ENCODE measurements around the gene ITCH.
"Not testable (repeated sequence)": the region's sequence is repeated elsewhere in the genome, so short reads cannot be mapped to it uniquely, and the experiment has no call there.

The ITCH gene

GRCh38 chr20:34332262-34332920 lies 30.7 kb upstream of the ITCH start:
- no peak overlapping the region for H3K4me3 ChIP-seq (ENCODE audit: low read length)
- no peaks in the 10 kb centered on the region for H3K4me1 ChIP-seq (ENCODE audit: control insufficient read depth, insufficient read depth, low read length)
- no peak overlapping the region for H3K9ac ChIP-seq (ENCODE audit: low read length)
- no peak overlapping the region for H3K27ac ChIP-seq (ENCODE audit: low read depth, low read length)
- no peaks in the 10 kb centered on the region for H3K36me3 ChIP-seq (ENCODE audit: control insufficient read depth, insufficient read depth, low read length)
- H3K27me3 ChIP-seq (ENCODE audit: control insufficient read depth, insufficient read depth, low read length), result no peaks in the 10 kb centered on the region

DNA sequence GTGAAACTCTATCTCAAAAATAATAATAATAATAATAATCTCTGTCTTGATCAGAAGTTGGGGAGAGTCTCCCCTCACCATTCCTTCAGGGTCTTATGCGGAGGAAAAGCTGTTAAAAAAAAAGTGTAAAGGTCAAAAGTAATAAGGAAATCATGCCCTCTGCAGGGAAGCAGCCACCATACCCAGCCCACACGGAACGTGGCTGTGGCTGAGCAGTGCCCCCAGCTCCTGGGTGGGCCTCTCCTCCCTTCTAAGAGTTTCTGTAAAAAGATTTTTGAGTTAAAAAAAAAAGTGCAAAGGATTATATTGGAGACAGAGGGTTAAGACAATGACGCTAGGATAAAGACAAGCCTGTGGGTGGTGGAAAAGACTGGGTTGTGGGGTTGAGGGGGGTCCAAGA lies 29.3 kb upstream of the ITCH start:
- Histone ChIP-seq H3K4me3 (ENCODE audit: low read length) (no peak overlapping the region), H3K36me3 (ENCODE audit: control insufficient read depth, insufficient read depth, low read length) (no peaks in the 10 kb centered on the region), H3K27me3 (ENCODE audit: control insufficient read depth, insufficient read depth, low read length) (no peaks in the 10 kb centered on the region), H3K9ac (ENCODE audit: low read length) (no peak overlapping the region), H3K27ac (ENCODE audit: low read depth, low read length) (no peak overlapping the region), H3K4me1 (ENCODE audit: control insufficient read depth, insufficient read depth, low read length) (no peaks in the 10 kb centered on the region)

- Histone ChIP-seq H3K9ac (ENCODE audit: low read length) (no peak overlapping the region), H3K4me3 (ENCODE audit: low read length) (no peak overlapping the region), H3K27me3 (ENCODE audit: control insufficient read depth, insufficient read depth, low read length) (no peaks in the 10 kb centered on the region), H3K27ac (ENCODE audit: low read depth, low read length) (no peak overlapping the region), H3K36me3 (ENCODE audit: control insufficient read depth, insufficient read depth, low read length) (no peaks in the 10 kb centered on the region), H3K4me1 (ENCODE audit: control insufficient read depth, insufficient read depth, low read length) (no peaks in the 10 kb centered on the region)
These were observed 28.2 kb upstream of the ITCH start for GRCh38 chr20:34334654-34335407.

GRCh38 chr20:34337544-34337943 lies 25.5 kb upstream of the ITCH start:
- H3K36me3 ChIP-seq (ENCODE audit: control insufficient read depth, insufficient read depth, low read length), result no peaks in the 10 kb centered on the region
- H3K4me3 ChIP-seq (ENCODE audit: low read length), result no peak overlapping the region
- no peak overlapping the region for H3K27ac ChIP-seq (ENCODE audit: low read depth, low read length)
- no peak overlapping the region for H3K9ac ChIP-seq (ENCODE audit: low read length)
- H3K27me3 ChIP-seq (ENCODE audit: control insufficient read depth, insufficient read depth, low read length), result no peaks in the 10 kb centered on the region
- H3K4me1 ChIP-seq (ENCODE audit: control insufficient read depth, insufficient read depth, low read length), result no peaks in the 10 kb centered on the region

DNA sequence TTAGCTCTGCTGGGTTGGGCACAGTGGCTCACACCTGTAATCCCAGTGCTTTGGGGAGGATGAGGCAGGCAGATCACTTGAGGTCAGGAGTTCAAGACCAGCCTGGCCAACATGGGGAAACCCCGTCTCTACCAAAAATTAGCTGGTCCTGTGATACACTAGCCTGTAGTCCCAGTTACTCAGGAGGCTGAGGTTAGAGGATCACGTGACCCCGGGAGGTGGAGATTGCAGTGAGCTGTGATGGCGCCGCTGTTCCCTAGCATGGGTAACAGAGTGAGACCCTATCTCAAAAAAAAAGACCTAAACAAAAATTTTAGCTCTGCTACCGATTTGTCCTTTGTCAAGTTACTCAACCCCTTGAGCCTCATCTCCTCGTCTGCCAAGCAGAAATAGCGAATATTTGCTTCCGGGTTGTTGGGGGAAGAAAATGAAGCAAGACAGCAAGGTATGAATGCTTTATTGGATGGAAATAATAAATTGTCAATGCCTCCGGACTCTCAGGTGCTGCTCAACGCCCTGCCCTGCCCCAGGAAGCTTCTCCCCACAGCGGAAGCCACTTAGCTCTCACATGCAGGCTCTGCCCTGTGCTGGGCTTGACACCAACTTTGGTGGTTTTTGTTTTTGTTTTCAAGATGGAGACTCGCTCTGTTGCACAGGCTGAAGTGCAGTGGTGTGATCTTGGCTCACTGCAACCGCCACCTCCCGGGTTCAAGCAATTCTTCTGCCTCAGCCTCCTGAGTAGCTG lies 24.9 kb upstream of the ITCH start:
- Histone ChIP-seq H3K9ac (ENCODE audit: low read length) (no peak overlapping the region), H3K4me1 (ENCODE audit: control insufficient read depth, insufficient read depth, low read length) (no peaks in the 10 kb centered on the region), H3K4me3 (ENCODE audit: low read length) (no peak overlapping the region), H3K27ac (ENCODE audit: low read depth, low read length) (no peak overlapping the region), H3K36me3 (ENCODE audit: control insufficient read depth, insufficient read depth, low read length) (no peaks in the 10 kb centered on the region), H3K27me3 (ENCODE audit: control insufficient read depth, insufficient read depth, low read length) (no peaks in the 10 kb centered on the region)

GRCh38 chr20:34340726-34341125 lies 22.3 kb upstream of the ITCH start:
- not testable (repeated sequence) for H3K4me1 ChIP-seq (ENCODE audit: control insufficient read depth, insufficient read depth, low read length); H3K27me3 ChIP-seq (ENCODE audit: control insufficient read depth, insufficient read depth, low read length); H3K36me3 ChIP-seq (ENCODE audit: control insufficient read depth, insufficient read depth, low read length); H3K4me3 ChIP-seq (ENCODE audit: low read length); H3K27ac ChIP-seq (ENCODE audit: low read depth, low read length); H3K9ac ChIP-seq (ENCODE audit: low read length)

GRCh38 chr20:34341199-34341598 lies 21.9 kb upstream of the ITCH start:
- H3K4me3 ChIP-seq (ENCODE audit: low read length); H3K4me1 ChIP-seq (ENCODE audit: control insufficient read depth, insufficient read depth, low read length); H3K36me3 ChIP-seq (ENCODE audit: control insufficient read depth, insufficient read depth, low read length); H3K9ac ChIP-seq (ENCODE audit: low read length); H3K27ac ChIP-seq (ENCODE audit: low read depth, low read length); H3K27me3 ChIP-seq (ENCODE audit: control insufficient read depth, insufficient read depth, low read length): not testable (repeated sequence)

GRCh38 chr20:34343458-34344211 lies 19.4 kb upstream of the ITCH start:
- Histone ChIP-seq H3K36me3 (ENCODE audit: control insufficient read depth, insufficient read depth, low read length) (no peaks in the 10 kb centered on the region), H3K27me3 (ENCODE audit: control insufficient read depth, insufficient read depth, low read length) (no peaks in the 10 kb centered on the region), H3K27ac (ENCODE audit: low read depth, low read length) (no peak overlapping the region), H3K4me3 (ENCODE audit: low read length) (no peak overlapping the region), H3K4me1 (ENCODE audit: control insufficient read depth, insufficient read depth, low read length) (no peaks in the 10 kb centered on the region), H3K9ac (ENCODE audit: low read length) (no peak overlapping the region)

GRCh38 chr20:34344238-34344637 lies 18.8 kb upstream of the ITCH start:
- H3K4me3 ChIP-seq (ENCODE audit: low read length), result no peak overlapping the region
- no peak overlapping the region for H3K9ac ChIP-seq (ENCODE audit: low read length)
- H3K27ac ChIP-seq (ENCODE audit: low read depth, low read length), result no peak overlapping the region
- H3K4me1 ChIP-seq (ENCODE audit: control insufficient read depth, insufficient read depth, low read length), result no peaks in the 10 kb centered on the region
- no peaks in the 10 kb centered on the region for H3K36me3 ChIP-seq (ENCODE audit: control insufficient read depth, insufficient read depth, low read length)
- no peaks in the 10 kb centered on the region for H3K27me3 ChIP-seq (ENCODE audit: control insufficient read depth, insufficient read depth, low read length)

GRCh38 chr20:34345402-34345736 lies 17.7 kb upstream of the ITCH start:
- H3K27me3 ChIP-seq (ENCODE audit: control insufficient read depth, insufficient read depth, low read length), result no peaks in the 10 kb centered on the region
- H3K36me3 ChIP-seq (ENCODE audit: control insufficient read depth, insufficient read depth, low read length), result no peaks in the 10 kb centered on the region
- H3K4me3 ChIP-seq (ENCODE audit: low read length), result no peak overlapping the region
- H3K9ac ChIP-seq (ENCODE audit: low read length), result no peak overlapping the region
- no peak overlapping the region for H3K27ac ChIP-seq (ENCODE audit: low read depth, low read length)
- H3K4me1 ChIP-seq (ENCODE audit: control insufficient read depth, insufficient read depth, low read length), result no peaks in the 10 kb centered on the region

DNA sequence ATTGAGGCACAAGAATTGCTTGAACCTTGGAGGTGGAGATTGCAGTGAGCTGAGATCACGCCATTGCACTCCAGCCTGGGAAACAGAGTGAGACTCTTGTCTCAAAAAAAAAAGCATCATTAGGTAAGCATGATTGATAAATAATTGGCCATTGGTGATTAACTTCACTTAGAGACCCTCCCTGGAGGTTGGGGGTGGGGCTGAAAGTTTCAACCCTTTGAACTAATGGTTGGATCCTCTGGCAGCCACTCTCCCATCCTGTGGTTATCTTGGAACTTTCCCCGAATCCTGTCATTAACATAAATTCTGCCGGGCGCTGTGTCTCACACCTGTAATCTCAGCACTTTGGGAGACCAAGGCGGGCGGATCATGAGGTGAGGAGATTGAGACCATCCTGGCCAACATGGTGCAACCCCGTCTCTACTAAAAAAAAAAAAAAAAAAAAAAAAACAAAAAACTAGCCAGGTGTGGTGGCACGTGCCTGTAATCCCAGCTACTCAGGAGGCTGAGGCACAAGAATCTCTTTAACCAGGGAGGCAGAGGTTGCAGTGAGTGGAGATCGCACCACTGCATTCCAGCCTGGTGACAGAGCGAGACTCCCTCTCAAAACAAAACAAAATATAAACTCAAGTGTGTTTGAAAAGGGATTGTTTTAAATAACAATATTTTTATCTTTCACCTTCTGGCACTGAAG lies 17.1 kb upstream of the ITCH start:
- not testable (repeated sequence) for H3K9ac ChIP-seq (ENCODE audit: low read length); H3K4me1 ChIP-seq (ENCODE audit: control insufficient read depth, insufficient read depth, low read length); H3K4me3 ChIP-seq (ENCODE audit: low read length)

GRCh38 chr20:34346533-34346865 lies 16.6 kb upstream of the ITCH start:
- not testable (repeated sequence) for H3K9ac ChIP-seq (ENCODE audit: low read length); H3K36me3 ChIP-seq (ENCODE audit: control insufficient read depth, insufficient read depth, low read length); H3K4me3 ChIP-seq (ENCODE audit: low read length); H3K27ac ChIP-seq (ENCODE audit: low read depth, low read length); H3K4me1 ChIP-seq (ENCODE audit: control insufficient read depth, insufficient read depth, low read length); H3K27me3 ChIP-seq (ENCODE audit: control insufficient read depth, insufficient read depth, low read length)

More for the DNA sequence above, 17.1 kb upstream of the ITCH start:
- H3K27ac ChIP-seq (ENCODE audit: low read depth, low read length); H3K27me3 ChIP-seq (ENCODE audit: control insufficient read depth, insufficient read depth, low read length); H3K36me3 ChIP-seq (ENCODE audit: control insufficient read depth, insufficient read depth, low read length): not testable (repeated sequence)

Measured in rectal smooth muscle tissue (tissue), 1 donor.